ENCODE results near the gene HLA-DPA1.

Gene HLA-DPA1

DNA sequence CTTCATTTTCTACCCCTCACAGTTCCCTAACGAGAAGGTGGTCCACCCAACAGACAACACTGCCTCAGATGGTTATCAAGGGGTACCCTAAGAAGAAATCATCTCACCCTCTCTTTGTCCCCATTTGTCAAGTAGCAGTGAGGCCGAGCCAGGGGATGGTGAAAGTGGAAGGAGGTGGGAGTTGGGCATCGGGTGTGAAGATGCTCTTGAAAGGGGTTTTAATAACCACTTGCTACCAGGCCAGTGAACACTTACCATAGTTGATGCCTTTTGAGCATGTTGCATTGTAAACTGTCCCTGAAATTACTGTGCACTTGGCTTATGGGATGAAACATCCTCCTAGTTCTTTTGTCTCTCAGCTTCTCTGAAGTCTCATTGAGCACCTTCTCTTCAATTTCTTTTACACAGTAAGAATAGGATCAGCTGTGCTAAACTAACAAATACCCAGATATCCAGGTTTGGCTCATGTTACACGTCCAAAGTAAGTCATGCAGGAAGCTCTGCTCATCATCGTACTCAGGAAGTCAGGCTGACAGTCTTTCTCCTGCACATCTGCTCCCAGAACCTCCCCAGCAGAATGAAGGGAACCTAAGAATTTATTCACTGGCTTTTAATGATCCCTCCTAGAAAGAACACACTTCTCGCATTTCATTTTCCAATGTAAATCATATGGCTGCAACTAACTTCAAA is 15.6 kb upstream of the HLA-DPA1 start:
- Histone ChIP-seq H3K27ac (ENCODE audit: low read length) (no peak overlapping the region), H3K4me1 (ENCODE audit: insufficient read depth, low read length) (no peaks in the 10 kb centered on the region), H3K9me3 (ENCODE audit: insufficient read depth, low read length, severe bottlenecking) (no peaks in the 10 kb centered on the region), H4K20me1 (ENCODE audit: insufficient read depth, low read length) (0 out of 2 replicates have a peak, but pooled peaks cover 4% of the 10 kb centered on the region), H2AFZ (ENCODE audit: low read depth, low read length) (no peak overlapping the region), H3K79me2 (ENCODE audit: insufficient read depth, low read length) (no peaks in the 10 kb centered on the region), H3K9ac (ENCODE audit: low read depth, low read length) (no peak overlapping the region), H3K4me2 (ENCODE audit: insufficient read depth, low read length) (no peak overlapping the region), H3K4me3 (ENCODE audit: low read depth in 1 of 2, low read length in 2 of 2) (no peak overlapping the region), H3K27me3 (ENCODE audit: insufficient read depth, low read length, poor library complexity) (peaks cover 32% of the 10 kb centered on the region), H3K36me3 (ENCODE audit: insufficient read depth, low read length) (no peaks in the 10 kb centered on the region)
- ATAC-seq (ENCODE audit: insufficient read depth, low read depth) (no peak), DNase-seq (no peak)
- TF ChIP-seq, protein P1, sequence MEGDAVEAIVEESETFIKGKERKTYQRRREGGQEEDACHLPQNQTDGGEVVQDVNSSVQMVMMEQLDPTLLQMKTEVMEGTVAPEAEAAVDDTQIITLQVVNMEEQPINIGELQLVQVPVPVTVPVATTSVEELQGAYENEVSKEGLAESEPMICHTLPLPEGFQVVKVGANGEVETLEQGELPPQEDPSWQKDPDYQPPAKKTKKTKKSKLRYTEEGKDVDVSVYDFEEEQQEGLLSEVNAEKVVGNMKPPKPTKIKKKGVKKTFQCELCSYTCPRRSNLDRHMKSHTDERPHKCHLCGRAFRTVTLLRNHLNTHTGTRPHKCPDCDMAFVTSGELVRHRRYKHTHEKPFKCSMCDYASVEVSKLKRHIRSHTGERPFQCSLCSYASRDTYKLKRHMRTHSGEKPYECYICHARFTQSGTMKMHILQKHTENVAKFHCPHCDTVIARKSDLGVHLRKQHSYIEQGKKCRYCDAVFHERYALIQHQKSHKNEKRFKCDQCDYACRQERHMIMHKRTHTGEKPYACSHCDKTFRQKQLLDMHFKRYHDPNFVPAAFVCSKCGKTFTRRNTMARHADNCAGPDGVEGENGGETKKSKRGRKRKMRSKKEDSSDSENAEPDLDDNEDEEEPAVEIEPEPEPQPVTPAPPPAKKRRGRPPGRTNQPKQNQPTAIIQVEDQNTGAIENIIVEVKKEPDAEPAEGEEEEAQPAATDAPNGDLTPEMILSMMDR (IDR thresholded peaks at IDR 0.05; ENCODE audit: borderline replicate concordance, extremely low read depth, low read length, poor library complexity, severe bottlenecking): no peak
- no peak for TF ChIP-seq EZH2 (IDR thresholded peaks at IDR 0.05; ENCODE audit: borderline replicate concordance, low read depth, low read length, severe bottlenecking)

DNA sequence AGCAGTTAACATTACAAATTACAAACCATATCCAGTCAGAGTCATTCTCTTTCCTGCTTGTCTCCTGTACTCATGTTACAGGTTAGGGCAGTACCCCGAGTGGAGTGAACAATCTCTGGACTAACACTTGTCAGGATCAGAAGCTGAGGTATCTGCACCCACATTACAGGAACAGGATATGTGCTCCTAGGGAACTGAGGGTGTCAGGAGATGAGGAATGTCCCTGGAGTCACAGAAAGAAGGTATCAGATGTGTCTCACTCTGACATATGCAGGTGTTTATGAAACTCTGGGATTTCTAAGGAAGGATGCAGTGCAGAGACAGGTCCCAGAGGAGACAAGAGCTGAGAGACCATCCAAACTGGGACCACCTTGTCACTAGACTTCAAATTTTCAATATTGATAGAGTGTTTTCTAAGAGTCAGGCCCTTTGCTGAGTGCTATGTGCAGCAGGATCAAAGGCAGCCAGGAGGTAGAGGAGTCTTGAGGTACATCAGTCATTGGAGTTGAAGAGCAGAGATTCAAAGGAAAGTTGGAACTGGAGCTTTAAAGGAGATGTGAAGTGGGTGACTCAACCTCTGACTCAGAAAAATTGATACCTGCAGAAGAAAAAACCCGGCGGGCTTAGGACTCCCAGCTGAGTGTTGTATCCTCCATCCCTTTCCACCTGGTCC is 14.9 kb upstream of the HLA-DPA1 start:
- H3K27me3 ChIP-seq (ENCODE audit: insufficient read depth, low read length, poor library complexity): peaks cover 35% of the 10 kb centered on the region
- ATAC-seq (ENCODE audit: insufficient read depth, low read depth): no peak
- TF ChIP-seq EZH2 (IDR thresholded peaks at IDR 0.05; ENCODE audit: borderline replicate concordance, low read depth, low read length, severe bottlenecking): no peak
- TF ChIP-seq, protein P1 (IDR thresholded peaks at IDR 0.05; ENCODE audit: borderline replicate concordance, extremely low read depth, low read length, poor library complexity, severe bottlenecking): no peak
- H3K9me3 ChIP-seq (ENCODE audit: insufficient read depth, low read length, severe bottlenecking): no peaks in the 10 kb centered on the region
- no peak overlapping the region for H2AFZ ChIP-seq (ENCODE audit: low read depth, low read length)
- H3K4me3 ChIP-seq (ENCODE audit: low read depth in 1 of 2, low read length in 2 of 2): no peak overlapping the region
- no peaks in the 10 kb centered on the region for H3K4me1 ChIP-seq (ENCODE audit: insufficient read depth, low read length)
- no peak for DNase-seq
- 0 out of 2 replicates have a peak, but pooled peaks cover 4% of the 10 kb centered on the region for H4K20me1 ChIP-seq (ENCODE audit: insufficient read depth, low read length)
- no peak overlapping the region for H3K4me2 ChIP-seq (ENCODE audit: insufficient read depth, low read length)
- H3K79me2 ChIP-seq (ENCODE audit: insufficient read depth, low read length): no peaks in the 10 kb centered on the region
- H3K36me3 ChIP-seq (ENCODE audit: insufficient read depth, low read length): no peaks in the 10 kb centered on the region
- H3K9ac ChIP-seq (ENCODE audit: low read depth, low read length): no peak overlapping the region
- H3K27ac ChIP-seq (ENCODE audit: low read length): no peak overlapping the region

DNA sequence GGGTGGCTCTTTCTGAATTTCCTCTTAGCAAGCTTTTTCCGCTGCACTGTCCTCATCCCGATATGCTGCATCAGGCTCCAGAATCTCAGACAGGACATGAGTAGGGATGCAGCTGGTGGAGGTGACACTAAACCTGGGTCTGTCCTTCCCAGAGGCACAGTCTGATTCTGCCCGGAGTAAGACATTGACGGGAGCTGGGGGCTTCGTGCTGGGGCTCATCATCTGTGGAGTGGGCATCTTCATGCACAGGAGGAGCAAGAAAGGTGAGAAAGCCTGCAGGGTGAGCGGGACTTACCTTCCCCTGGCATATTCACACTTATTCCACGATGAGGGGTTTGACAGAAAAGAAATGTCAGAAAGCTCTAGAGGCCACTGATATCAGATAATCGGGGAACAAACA is 12.2 kb upstream of the HLA-DPA1 start:
- Histone ChIP-seq H3K27me3 (ENCODE audit: insufficient read depth, low read length, poor library complexity) (peaks cover 41% of the 10 kb centered on the region), H3K4me2 (ENCODE audit: insufficient read depth, low read length) (no peak overlapping the region), H3K9me3 (ENCODE audit: insufficient read depth, low read length, severe bottlenecking) (no peaks in the 10 kb centered on the region), H3K79me2 (ENCODE audit: insufficient read depth, low read length) (no peaks in the 10 kb centered on the region), H3K4me1 (ENCODE audit: insufficient read depth, low read length) (no peaks in the 10 kb centered on the region), H3K4me3 (ENCODE audit: low read depth in 1 of 2, low read length in 2 of 2) (no peak overlapping the region), H2AFZ (ENCODE audit: low read depth, low read length) (no peak overlapping the region), H3K27ac (ENCODE audit: low read length) (no peak overlapping the region), H3K9ac (ENCODE audit: low read depth, low read length) (no peak overlapping the region), H3K36me3 (ENCODE audit: insufficient read depth, low read length) (no peaks in the 10 kb centered on the region), H4K20me1 (ENCODE audit: insufficient read depth, low read length) (0 out of 2 replicates have a peak, but pooled peaks cover 4% of the 10 kb centered on the region)
- DNase-seq (no peak), ATAC-seq (ENCODE audit: insufficient read depth, low read depth) (no peak)
- no peak for TF ChIP-seq EZH2 (IDR thresholded peaks at IDR 0.05; ENCODE audit: borderline replicate concordance, low read depth, low read length, severe bottlenecking)
- TF ChIP-seq, protein P1 (IDR thresholded peaks at IDR 0.05; ENCODE audit: borderline replicate concordance, extremely low read depth, low read length, poor library complexity, severe bottlenecking): no peak

All from DND-41 (cell line).